DND-41 (cell line): ENCODE measurements around the gene KATNAL2.

Experiments
- ATAC-seq: fragments of 200-7000 bp; cut with Tn5 transposase; 3 replicates; pipeline ENCODE4 v1.9.1; 2021; ENCODE audit warnings: low read depth; ENCODE audit not compliant: insufficient read depth
- DNase-seq: peaks from one replicate; pipeline ENCODE4 v3.0.0-alpha.2; 2020
- H2AFZ ChIP-seq: 2 replicates; pipeline ENCODE4 v1.6.0; 2012; ENCODE audit warnings: low read depth, low read length
- H3K27ac ChIP-seq: 2 replicates; pipeline ENCODE4 v1.5.1; 2012; ENCODE audit warnings: low read length, inconsistent platforms
- H3K27me3 ChIP-seq: fragments of 200-600 bp; sonication (generic); 2 replicates; pipeline ENCODE4 v1.6.0; 2012; ENCODE audit warnings: low read length, mild to moderate bottlenecking, inconsistent platforms; ENCODE audit not compliant: insufficient read depth, poor library complexity
- H3K36me3 ChIP-seq: 2 replicates; pipeline ENCODE4 v1.5.1; 2012; ENCODE audit warnings: low read length, inconsistent platforms; ENCODE audit not compliant: insufficient read depth
- H3K4me1 ChIP-seq: 2 replicates; pipeline ENCODE4 v1.5.1; 2012; ENCODE audit warnings: mild to moderate bottlenecking, low read length; ENCODE audit not compliant: insufficient read depth
- H3K4me2 ChIP-seq: 2 replicates; pipeline ENCODE4 v1.6.0; 2012; ENCODE audit warnings: mild to moderate bottlenecking, moderate library complexity, low read length, inconsistent platforms; ENCODE audit not compliant: insufficient read depth
- H3K4me3 ChIP-seq, 2 experiments: fragments of 200-600 bp in 1 of 2; shearing (Covaris generic) in 1 of 2; 2 replicates each; pipeline ENCODE4 v1.5.1; 2012 to 2016; ENCODE audit warnings: inconsistent platforms in 2 of 2, low read length in 2 of 2, mild to moderate bottlenecking in 2 of 2, low read depth in 1 of 2, moderate library complexity in 1 of 2
- H3K79me2 ChIP-seq: 2 replicates; pipeline ENCODE4 v1.6.0; 2012; ENCODE audit warnings: low read length, inconsistent platforms; ENCODE audit not compliant: insufficient read depth
- H3K9ac ChIP-seq: 2 replicates; pipeline ENCODE4 v1.6.0; 2012; ENCODE audit warnings: low read depth, mild to moderate bottlenecking, inconsistent platforms, low read length, moderate library complexity
- H3K9me3 ChIP-seq: 2 replicates; pipeline ENCODE4 v1.5.1; 2012; ENCODE audit warnings: low read length, moderate library complexity, mild to moderate bottlenecking, inconsistent platforms; ENCODE audit not compliant: insufficient read depth, severe bottlenecking
- H4K20me1 ChIP-seq: 2 replicates; pipeline ENCODE4 v1.6.0; 2012; ENCODE audit warnings: low read length; ENCODE audit not compliant: insufficient read depth
- EZH2 ChIP-seq: IDR thresholded peaks from 3 replicates; pipeline ENCODE4 v1.6.1; 2012; ENCODE audit warnings: borderline replicate concordance, low read depth, mild to moderate bottlenecking, moderate library complexity, low read length, inconsistent platforms; ENCODE audit not compliant: severe bottlenecking
- TF ChIP-seq, protein P1 (sequence below): IDR thresholded peaks from 2 replicates; pipeline ENCODE4 v1.5.1; 2012; ENCODE audit warnings: borderline replicate concordance, low read length, moderate library complexity, mild to moderate bottlenecking; ENCODE audit not compliant: poor library complexity, severe bottlenecking; ENCODE audit errors: extremely low read depth

Gene KATNAL2

DNA sequence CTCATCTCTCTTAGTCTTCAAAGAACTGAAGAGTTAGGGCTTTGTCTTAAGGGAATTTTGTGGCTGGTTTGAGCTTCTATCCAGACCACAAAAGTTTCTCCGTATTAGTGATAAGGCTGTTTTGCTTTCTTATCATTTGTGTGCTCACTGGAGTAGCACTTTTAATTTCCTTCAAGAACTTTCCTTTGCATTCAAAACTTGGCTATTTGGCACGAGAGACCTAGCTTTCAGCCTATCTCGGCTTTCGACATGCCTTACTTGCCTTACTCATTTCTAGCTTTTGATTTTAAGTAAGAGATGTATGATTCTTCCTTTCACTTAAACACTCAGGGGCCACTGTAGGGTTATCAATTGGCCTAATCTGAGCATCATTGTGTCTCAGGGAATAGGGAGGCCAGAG is 203.0 kb downstream of the KATNAL2 start:
- H3K9ac ChIP-seq = no peak overlapping the region
- no peaks in the 10 kb centered on the region for H3K79me2 ChIP-seq
- H3K9me3 ChIP-seq = no peaks in the 10 kb centered on the region
- H3K4me2 ChIP-seq = no peak overlapping the region
- ATAC-seq (no peak), DNase-seq (no peak)
- peaks cover 5% of the 10 kb centered on the region; the same call in 1 of the 2 replicates for H3K36me3 ChIP-seq
- H3K4me3 ChIP-seq = no peak overlapping the region
- TF ChIP-seq, protein P1, sequence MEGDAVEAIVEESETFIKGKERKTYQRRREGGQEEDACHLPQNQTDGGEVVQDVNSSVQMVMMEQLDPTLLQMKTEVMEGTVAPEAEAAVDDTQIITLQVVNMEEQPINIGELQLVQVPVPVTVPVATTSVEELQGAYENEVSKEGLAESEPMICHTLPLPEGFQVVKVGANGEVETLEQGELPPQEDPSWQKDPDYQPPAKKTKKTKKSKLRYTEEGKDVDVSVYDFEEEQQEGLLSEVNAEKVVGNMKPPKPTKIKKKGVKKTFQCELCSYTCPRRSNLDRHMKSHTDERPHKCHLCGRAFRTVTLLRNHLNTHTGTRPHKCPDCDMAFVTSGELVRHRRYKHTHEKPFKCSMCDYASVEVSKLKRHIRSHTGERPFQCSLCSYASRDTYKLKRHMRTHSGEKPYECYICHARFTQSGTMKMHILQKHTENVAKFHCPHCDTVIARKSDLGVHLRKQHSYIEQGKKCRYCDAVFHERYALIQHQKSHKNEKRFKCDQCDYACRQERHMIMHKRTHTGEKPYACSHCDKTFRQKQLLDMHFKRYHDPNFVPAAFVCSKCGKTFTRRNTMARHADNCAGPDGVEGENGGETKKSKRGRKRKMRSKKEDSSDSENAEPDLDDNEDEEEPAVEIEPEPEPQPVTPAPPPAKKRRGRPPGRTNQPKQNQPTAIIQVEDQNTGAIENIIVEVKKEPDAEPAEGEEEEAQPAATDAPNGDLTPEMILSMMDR = no peak
- TF ChIP-seq EZH2 = no peak
- H3K27ac ChIP-seq = no peak overlapping the region
- no peak overlapping the region for H2AFZ ChIP-seq
- H3K27me3 ChIP-seq = no peaks in the 10 kb centered on the region
- no peaks in the 10 kb centered on the region for H4K20me1 ChIP-seq
- H3K4me1 ChIP-seq = no peaks in the 10 kb centered on the region

GRCh38 chr18:47121146-47121545 is 203.7 kb downstream of the KATNAL2 start:
- Histone ChIP-seq H3K9me3 (no peaks in the 10 kb centered on the region), H3K36me3 (peaks cover 11% of the 10 kb centered on the region; the same call in 1 of the 2 replicates), H4K20me1 (no peaks in the 10 kb centered on the region), H3K4me1 (no peaks in the 10 kb centered on the region), H2AFZ (no peak overlapping the region), H3K79me2 (no peaks in the 10 kb centered on the region), H3K4me3 (no peak overlapping the region), H3K4me2 (no peak overlapping the region), H3K27ac (no peak overlapping the region), H3K9ac (no peak overlapping the region), H3K27me3 (no peaks in the 10 kb centered on the region)
- no peak for ATAC-seq
- no peak for DNase-seq
- TF ChIP-seq, protein P1 = no peak
- no peak for TF ChIP-seq EZH2

- ATAC-seq (no peak), DNase-seq (no peak)
- Histone ChIP-seq H3K4me3 (no peak overlapping the region), H3K27ac (no peak overlapping the region), H4K20me1 (peaks cover 9% of the 10 kb centered on the region; the same call in 1 of the 2 replicates), H3K36me3 (peaks cover 10% of the 10 kb centered on the region; the same call in 1 of the 2 replicates), H3K9ac (no peak overlapping the region), H3K27me3 (no peaks in the 10 kb centered on the region), H2AFZ (no peak overlapping the region), H3K9me3 (no peaks in the 10 kb centered on the region), H3K4me1 (no peaks in the 10 kb centered on the region), H3K79me2 (peaks cover 73% of the 10 kb centered on the region), H3K4me2 (no peak overlapping the region)
- no peak for TF ChIP-seq EZH2
- TF ChIP-seq, protein P1 = no peak
Observed at GRCh38 chr18:47141289-47141688, 223.9 kb downstream of the KATNAL2 start.

DNA sequence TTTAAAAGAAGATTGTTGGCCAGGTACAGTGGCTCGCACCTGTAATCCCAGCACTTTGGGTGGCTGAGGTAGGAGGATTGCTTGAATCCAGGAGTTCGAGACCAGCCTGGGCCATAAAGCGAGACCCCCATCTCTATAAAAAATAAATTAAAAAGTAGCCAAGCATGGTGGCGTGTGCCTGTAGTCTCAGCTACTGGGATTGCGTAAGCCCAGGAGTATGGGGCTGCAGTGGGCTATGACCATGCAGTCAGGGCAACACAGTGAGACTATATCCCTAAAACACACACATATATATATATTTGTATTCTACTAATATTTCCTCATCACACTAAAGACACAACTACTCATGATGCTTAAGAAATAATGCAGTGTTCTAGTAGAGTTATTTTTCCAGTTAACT is 225.8 kb downstream of the KATNAL2 start:
- Histone ChIP-seq H3K79me2 (peaks cover 91% of the 10 kb centered on the region), H2AFZ (no peak overlapping the region), H3K9me3 (no peaks in the 10 kb centered on the region), H3K4me1 (no peaks in the 10 kb centered on the region), H3K27ac (no peak overlapping the region), H3K27me3 (no peaks in the 10 kb centered on the region), H3K36me3 (0 out of 2 replicates have a peak, but pooled peaks cover 2% of the 10 kb centered on the region), H3K9ac (no peak overlapping the region), H3K4me3 (no peak overlapping the region), H4K20me1 (peaks cover 9% of the 10 kb centered on the region; the same call in 1 of the 2 replicates), H3K4me2 (no peak overlapping the region)
- ATAC-seq (no peak), DNase-seq (no peak)
- TF ChIP-seq, protein P1 = no peak
- no peak for TF ChIP-seq EZH2
